GM21619 (cell line): ENCODE data around the gene TEX51.

Experiments used
- ATAC-seq: cut with Tn5 transposase; IDR thresholded peaks from one replicate; pipeline ENCODE4 v1.9.1; 2021; ENCODE audit not compliant: unreplicated experiment

TEX51 gene

DNA sequence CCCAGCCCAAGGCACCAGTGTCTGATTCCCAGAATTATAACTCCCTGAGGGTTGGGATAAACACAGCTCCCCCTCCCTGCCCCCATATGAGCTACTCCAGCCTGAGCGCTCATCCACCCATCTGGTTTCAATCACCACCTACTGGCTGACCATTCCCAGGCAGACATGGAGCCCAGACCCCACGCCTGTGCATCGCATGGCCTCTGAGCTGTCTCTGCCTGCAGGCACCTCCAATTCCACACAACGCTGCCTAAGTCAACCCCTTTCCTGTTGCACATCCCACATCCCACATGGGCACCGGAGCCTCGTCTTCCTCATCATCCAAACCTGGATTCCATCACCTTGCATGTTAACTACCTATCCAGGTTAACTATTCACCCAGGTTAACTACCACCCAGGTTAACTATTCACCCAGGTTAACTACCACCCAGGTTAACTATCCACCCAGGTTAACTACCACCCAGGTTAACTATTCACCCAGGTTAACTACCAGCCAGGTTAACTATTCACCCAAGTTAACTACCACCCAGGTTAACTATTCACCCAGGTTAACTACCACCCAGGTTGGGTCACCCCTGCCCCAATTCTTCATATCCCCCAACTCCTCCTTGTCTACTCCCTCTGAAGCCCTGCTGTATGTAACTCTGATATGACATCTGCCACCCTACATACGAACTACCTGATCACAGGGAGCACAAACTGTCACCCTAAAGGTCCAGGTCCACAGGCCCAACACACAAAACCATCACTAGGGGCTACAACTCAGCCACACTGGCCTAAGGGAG is 47.8 kb downstream of the TEX51 start:
- no peak for ATAC-seq

DNA sequence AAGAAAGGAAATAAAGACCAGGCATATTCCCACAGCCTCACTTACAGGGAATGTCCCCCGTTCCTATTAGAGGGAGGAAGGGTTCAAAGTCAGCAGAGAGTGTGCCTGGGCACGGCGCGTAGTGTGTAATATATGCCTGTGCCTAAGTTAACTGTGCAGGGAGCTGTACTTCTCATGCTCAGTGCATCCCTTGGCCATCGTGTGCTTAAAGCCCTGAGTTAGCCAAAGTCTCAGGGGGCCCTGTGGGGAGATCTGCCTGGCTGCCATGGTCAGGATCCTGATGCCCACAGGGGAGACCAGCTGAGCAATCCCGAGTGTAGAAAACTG is 48.4 kb downstream of the TEX51 start:
- no peak for ATAC-seq

GRCh38 chr2:126949775-126950174 is 51.1 kb downstream of the TEX51 start:
- ATAC-seq, result no peak

- no peak for ATAC-seq
Observed at GRCh38 chr2:126950504-126950903, 51.8 kb downstream of the TEX51 start.
